PC-9 (cell line): ENCODE data around the gene GALNT7. TPM values are rescaled to one million over a fixed set of nuclear protein-coding genes. Genes with fewer than 3 reads are reported as not detected.

Experiments
- BruUV-seq: library from RNA; stranded (reverse); fragments of 400-500 nt; replicated peaks from 2 replicates; lab custom pipeline; 2021; lab: Mats Ljungman, UMichigan
- CTCF ChIA-PET: fragments of 300-600 bp; sonication (Branson Sonifier 250); formaldehyde crosslinking; loops from one replicate; lab custom pipeline; 2022; ENCODE audit warnings: antibody characterized with exemption; lab: Charles Lee
- POLR2A ChIA-PET: fragments of 300-600 bp; sonication (Branson Sonifier 250); formaldehyde crosslinking; loops from one replicate; lab custom pipeline; 2022; ENCODE audit warnings: antibody characterized with exemption; ENCODE audit not compliant: unreplicated experiment; lab: Charles Lee
- DNase-seq, 2 experiments: peaks; one replicate each; pipeline versions ENCODE4 v3.0.0 to v3.0.0-alpha.2; 2015 to 2022; ENCODE audit warnings: mixed read lengths in 1 of 2
- H2AFZ ChIP-seq: fragments of 200-600 bp; sonication (generic); 2 replicates; pipeline ENCODE4 v1.8.1; 2017; ENCODE audit warnings: antibody characterized with exemption
- H3F3A ChIP-seq: fragments of 200-600 bp; sonication (generic); 2 replicates; pipeline ENCODE4 v1.8.1; 2017; ENCODE audit warnings: antibody characterized with exemption, mild to moderate bottlenecking, low read depth; ENCODE audit not compliant: insufficient read depth
- H3K27ac ChIP-seq: fragments of 200-600 bp; sonication (generic); 2 replicates; pipeline ENCODE4 v1.6.1; 2016; ENCODE audit warnings: mixed run types
- H3K27me3 ChIP-seq: fragments of 200-600 bp; sonication (generic); 2 replicates; pipeline ENCODE4 v1.6.1; 2016; ENCODE audit warnings: low read depth, mixed run types; ENCODE audit not compliant: insufficient read depth
- H3K36me3 ChIP-seq: fragments of 200-600 bp; sonication (generic); 2 replicates; pipeline ENCODE4 v1.6.1; 2016; ENCODE audit warnings: low read depth, mixed run types
- H3K4me1 ChIP-seq: fragments of 200-600 bp; sonication (generic); replicated peaks from 2 replicates; pipeline ENCODE4 v1.6.1; 2016; ENCODE audit warnings: mixed run types; ENCODE audit not compliant: insufficient read depth
- H3K4me2 ChIP-seq: fragments of 200-600 bp; sonication (generic); 2 replicates; pipeline ENCODE4 v1.6.1; 2017; ENCODE audit warnings: mixed run types
- H3K4me3 ChIP-seq: fragments of 200-600 bp; sonication (generic); 2 replicates; pipeline ENCODE4 v1.6.1; 2016; ENCODE audit warnings: mixed run types
- H3K79me2 ChIP-seq: fragments of 200-600 bp; sonication (generic); 2 replicates; pipeline ENCODE4 v1.6.1; 2017; ENCODE audit warnings: low read depth, mixed run types
- H3K9me2 ChIP-seq: fragments of 200-600 bp; sonication (generic); 2 replicates; pipeline ENCODE4 v1.8.1; 2017; ENCODE audit warnings: mild to moderate bottlenecking; ENCODE audit not compliant: insufficient read depth
- H3K9me3 ChIP-seq: fragments of 200-600 bp; sonication (generic); 2 replicates; pipeline ENCODE4 v1.8.1; 2016; ENCODE audit warnings: low read depth; ENCODE audit not compliant: insufficient read depth
- H4K20me1 ChIP-seq: fragments of 200-600 bp; sonication (generic); 2 replicates; pipeline ENCODE4 v1.8.1; 2017; ENCODE audit not compliant: insufficient read depth
- EZH2 ChIP-seq: fragments of 200-600 bp; sonication (generic); IDR thresholded peaks from 2 replicates; pipeline ENCODE4 v1.8.0; 2017; ENCODE audit warnings: antibody characterized with exemption, low read depth
- intact Hi-C: fragments of 100-400 bp; cut with micrococcal nuclease; formaldehyde crosslinking; loops from one replicate; pipeline ENCODE4 v1.10.0; 2022; ENCODE audit not compliant: unreplicated experiment
- total RNA-seq: library from RNA; stranded (reverse); gene quantifications from 2 replicates; pipeline ENCODE4 v1.2.3, GENCODE V29; 2021
- TF ChIP-seq, protein P1 (sequence below): fragments of 200-600 bp; sonication (generic); conservative IDR thresholded peaks from 2 replicates; pipeline ENCODE4 v1.6.1; 2017; ENCODE audit warnings: mixed run types, antibody characterized with exemption, mild to moderate bottlenecking, moderate library complexity

The GALNT7 gene
- total RNA-seq, 1 experiment from 2014 or later: 57.2 TPM

DNA sequence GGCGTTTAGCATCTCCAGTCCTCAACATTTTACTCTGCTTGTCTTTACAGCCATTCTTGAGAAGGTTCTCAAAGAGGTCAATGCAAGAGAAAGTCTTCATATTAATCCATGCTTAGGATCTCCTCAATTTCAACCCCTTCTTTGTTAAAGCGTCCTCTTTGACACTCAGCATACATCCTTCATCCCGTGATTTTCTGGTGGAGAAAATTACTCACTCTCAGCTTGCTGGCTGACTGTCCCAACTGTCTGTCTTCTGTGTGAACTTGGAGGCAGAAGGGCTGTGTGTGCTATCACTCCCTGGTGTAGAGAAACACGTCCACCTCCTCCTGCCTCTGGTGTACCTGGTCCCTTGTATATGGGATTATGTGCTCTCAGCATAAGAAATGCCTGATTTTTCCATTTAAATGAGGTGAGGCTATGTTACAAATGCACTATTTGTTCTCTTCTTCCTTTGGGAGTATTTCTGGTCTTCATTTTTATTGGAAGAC, 57.8 kb downstream of the GALNT7 start:
- no peak overlapping the region for H2AFZ ChIP-seq
- no peaks in the 10 kb centered on the region for H3K27me3 ChIP-seq
- POLR2A ChIA-PET: no interaction called here
- intact Hi-C loops: no loop called here
- BruUV-seq: no TSS peak
- no peaks in the 10 kb centered on the region for H3K9me3 ChIP-seq
- H3K36me3 ChIP-seq: no peaks in the 10 kb centered on the region
- H3K4me1 ChIP-seq: no peaks in the 10 kb centered on the region
- H4K20me1 ChIP-seq: no peaks in the 10 kb centered on the region
- no peak for DNase-seq
- CTCF ChIA-PET: no interaction called here
- no peak overlapping the region for H3K4me3 ChIP-seq
- H3K27ac ChIP-seq: no peak overlapping the region
- TF ChIP-seq, protein P1, sequence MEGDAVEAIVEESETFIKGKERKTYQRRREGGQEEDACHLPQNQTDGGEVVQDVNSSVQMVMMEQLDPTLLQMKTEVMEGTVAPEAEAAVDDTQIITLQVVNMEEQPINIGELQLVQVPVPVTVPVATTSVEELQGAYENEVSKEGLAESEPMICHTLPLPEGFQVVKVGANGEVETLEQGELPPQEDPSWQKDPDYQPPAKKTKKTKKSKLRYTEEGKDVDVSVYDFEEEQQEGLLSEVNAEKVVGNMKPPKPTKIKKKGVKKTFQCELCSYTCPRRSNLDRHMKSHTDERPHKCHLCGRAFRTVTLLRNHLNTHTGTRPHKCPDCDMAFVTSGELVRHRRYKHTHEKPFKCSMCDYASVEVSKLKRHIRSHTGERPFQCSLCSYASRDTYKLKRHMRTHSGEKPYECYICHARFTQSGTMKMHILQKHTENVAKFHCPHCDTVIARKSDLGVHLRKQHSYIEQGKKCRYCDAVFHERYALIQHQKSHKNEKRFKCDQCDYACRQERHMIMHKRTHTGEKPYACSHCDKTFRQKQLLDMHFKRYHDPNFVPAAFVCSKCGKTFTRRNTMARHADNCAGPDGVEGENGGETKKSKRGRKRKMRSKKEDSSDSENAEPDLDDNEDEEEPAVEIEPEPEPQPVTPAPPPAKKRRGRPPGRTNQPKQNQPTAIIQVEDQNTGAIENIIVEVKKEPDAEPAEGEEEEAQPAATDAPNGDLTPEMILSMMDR: no peak
- TF ChIP-seq EZH2: no peak
- no peaks in the 10 kb centered on the region for H3F3A ChIP-seq
- no peak overlapping the region for H3K4me2 ChIP-seq
- H3K9me2 ChIP-seq: no peaks in the 10 kb centered on the region
- H3K79me2 ChIP-seq: 0 out of 2 replicates have a peak, but pooled peaks cover 5% of the 10 kb centered on the region

- TF ChIP-seq, protein P1: no peak
- TF ChIP-seq EZH2: no peak
- Histone ChIP-seq H3K4me2 (no peak overlapping the region), H3K27ac (no peak overlapping the region), H3K9me3 (no peaks in the 10 kb centered on the region), H3K4me1 (no peaks in the 10 kb centered on the region), H2AFZ (no peak overlapping the region), H3F3A (no peaks in the 10 kb centered on the region), H3K27me3 (no peaks in the 10 kb centered on the region), H3K36me3 (no peaks in the 10 kb centered on the region), H3K9me2 (no peaks in the 10 kb centered on the region), H3K4me3 (no peak overlapping the region), H4K20me1 (no peaks in the 10 kb centered on the region), H3K79me2 (no peaks in the 10 kb centered on the region)
- POLR2A ChIA-PET: interaction anchor here (0.6 kb wide), 1 partner anchor 77 kb away, joined by 3 read pairs; no protein-coding TSS in a partner anchor
- intact Hi-C loops: no loop called here
- DNase-seq: no peak
- no TSS peak for BruUV-seq
- CTCF ChIA-PET: no interaction called here
Observed at GRCh38 chr4:173227756-173228155, 59.1 kb downstream of the GALNT7 start.

- no peaks in the 10 kb centered on the region for H3K9me2 ChIP-seq
- no peaks in the 10 kb centered on the region for H3K9me3 ChIP-seq
- H3K79me2 ChIP-seq: no peaks in the 10 kb centered on the region
- no peaks in the 10 kb centered on the region for H3K27me3 ChIP-seq
- no peak overlapping the region for H3K4me3 ChIP-seq
- H3K27ac ChIP-seq: no peak overlapping the region
- H3F3A ChIP-seq: no peaks in the 10 kb centered on the region
- H3K4me1 ChIP-seq: no peaks in the 10 kb centered on the region
- intact Hi-C loops: no loop called here
- POLR2A ChIA-PET: no interaction called here
- no peak for DNase-seq
- TF ChIP-seq EZH2: no peak
- TF ChIP-seq, protein P1: no peak
- H3K4me2 ChIP-seq: no peak overlapping the region
- BruUV-seq: no TSS peak
- H3K36me3 ChIP-seq: no peaks in the 10 kb centered on the region
- H4K20me1 ChIP-seq: no peaks in the 10 kb centered on the region
- no peak overlapping the region for H2AFZ ChIP-seq
- CTCF ChIA-PET: no interaction called here
Observed at GRCh38 chr4:173230062-173230461, 61.5 kb downstream of the GALNT7 start.
